ENCODE data around the gene VGLL3. TPM values are rescaled to one million over a fixed set of nuclear protein-coding genes. Genes with fewer than 3 reads are reported as not detected.

VGLL3 gene
- total RNA-seq, 1 experiment from 2014 or later: 0.10 TPM

DNA sequence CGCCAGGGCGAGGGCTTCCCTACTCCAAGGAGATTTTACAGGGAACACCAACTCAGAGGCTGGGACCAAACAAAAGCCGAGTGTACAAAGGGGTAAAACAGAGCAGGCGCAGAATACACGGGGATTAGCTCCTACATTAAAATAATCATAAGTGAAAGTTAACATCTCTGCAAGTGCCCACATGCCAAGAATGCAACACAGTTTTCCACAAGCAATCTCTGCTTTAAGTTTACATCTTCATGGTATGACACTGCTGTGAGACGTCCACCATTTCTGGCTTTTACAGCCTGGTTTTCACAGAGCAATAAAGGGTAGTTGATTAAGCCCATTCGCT is 500 bp upstream of the VGLL3 start:
- peak overlapping the region; percentile 37 to 59 for H3K4me3 ChIP-seq (replicated peaks in 1 of 2; ENCODE audit: low read depth in 1 of 2, low read length in 2 of 2)
- H3K27ac ChIP-seq (ENCODE audit: low read depth, low read length): no peak overlapping the region
- ATAC-seq: no peak
- H3K9me2 ChIP-seq (ENCODE audit: insufficient read depth): no peaks in the 10 kb centered on the region
- POLR2A ChIA-PET: no interaction called here
- H4K20me1 ChIP-seq (ENCODE audit: insufficient read depth): no peaks in the 10 kb centered on the region
- peaks cover 6 to 33% of the 10 kb centered on the region in 2 experiments; a peak in 3 of 4 replicates for H3K4me1 ChIP-seq (ENCODE audit: control insufficient read depth in 1 of 2, insufficient read depth in 2 of 2, low read length in 2 of 2)
- no peaks in the 10 kb centered on the region for H3K9me3 ChIP-seq (ENCODE audit: control insufficient read depth in 1 of 2, insufficient read depth in 1 of 2, low read depth in 1 of 2, low read length in 2 of 2)
- peak overlapping the region; percentile 84 for H3K4me2 ChIP-seq (ENCODE audit: low read length)
- no TSS peak for BruUV-seq (replicated peaks)
- peaks cover 5% of the 10 kb centered on the region; the same call in 1 of the 2 replicates for H3K27me3 ChIP-seq (ENCODE audit: insufficient read depth, low read length)
- no peak for DNase-seq (ENCODE audit: low read depth, low spot score)
- CTCF ChIA-PET: no interaction called here
- RAD21 ChIA-PET (ENCODE audit: low non-redundant PET in 1 of 2, low total read pairs in 2 of 2, uncharacterized antibody in 2 of 2, unreplicated experiment in 2 of 2): no interaction called here
- no peak overlapping the region for H3K9ac ChIP-seq (ENCODE audit: low read length)
- H3K36me3 ChIP-seq (ENCODE audit: control insufficient read depth in 1 of 2, insufficient read depth in 2 of 2, low read length in 2 of 2): no peaks in the 10 kb centered on the region
- peak overlapping the region; percentile 80 for H2AFZ ChIP-seq (ENCODE audit: low read depth, low read length, poor library complexity, severe bottlenecking)
- no peaks in the 10 kb centered on the region for H3K79me2 ChIP-seq (ENCODE audit: insufficient read depth, low read length)
- intact Hi-C loops (cut with micrococcal nuclease): no loop called here
- TF ChIP-seq CEBPB (IDR thresholded peaks at IDR 0.05; ENCODE audit: low read depth) (no peak), EZH2phosphoT487 (IDR thresholded peaks at IDR 0.05; ENCODE audit: borderline replicate concordance) (no peak), ZNF274 (IDR thresholded peaks at IDR 0.05; ENCODE audit: low read depth, low read length) (no peak), JUND (IDR thresholded peaks at IDR 0.05) (no peak), SIN3A (IDR thresholded peaks at IDR 0.05; ENCODE audit: low read depth) (no peak), SRF (IDR thresholded peaks at IDR 0.05; ENCODE audit: low read depth) (no peak), TCF7L2 (IDR thresholded peaks at IDR 0.05; ENCODE audit: borderline replicate concordance, extremely low read depth, insufficient read depth, insufficient read length) (no peak), YY1 (IDR thresholded peaks at IDR 0.05; ENCODE audit: extremely low read depth, insufficient replicate concordance, low read depth, low read length) (no peak), EZH2 (IDR thresholded peaks at IDR 0.05) (no peak), FOSL1 (IDR thresholded peaks at IDR 0.05; ENCODE audit: low read depth) (no peak), ZFX (IDR thresholded peaks at IDR 0.05) (no peak)
- TF ChIP-seq, protein P1, sequence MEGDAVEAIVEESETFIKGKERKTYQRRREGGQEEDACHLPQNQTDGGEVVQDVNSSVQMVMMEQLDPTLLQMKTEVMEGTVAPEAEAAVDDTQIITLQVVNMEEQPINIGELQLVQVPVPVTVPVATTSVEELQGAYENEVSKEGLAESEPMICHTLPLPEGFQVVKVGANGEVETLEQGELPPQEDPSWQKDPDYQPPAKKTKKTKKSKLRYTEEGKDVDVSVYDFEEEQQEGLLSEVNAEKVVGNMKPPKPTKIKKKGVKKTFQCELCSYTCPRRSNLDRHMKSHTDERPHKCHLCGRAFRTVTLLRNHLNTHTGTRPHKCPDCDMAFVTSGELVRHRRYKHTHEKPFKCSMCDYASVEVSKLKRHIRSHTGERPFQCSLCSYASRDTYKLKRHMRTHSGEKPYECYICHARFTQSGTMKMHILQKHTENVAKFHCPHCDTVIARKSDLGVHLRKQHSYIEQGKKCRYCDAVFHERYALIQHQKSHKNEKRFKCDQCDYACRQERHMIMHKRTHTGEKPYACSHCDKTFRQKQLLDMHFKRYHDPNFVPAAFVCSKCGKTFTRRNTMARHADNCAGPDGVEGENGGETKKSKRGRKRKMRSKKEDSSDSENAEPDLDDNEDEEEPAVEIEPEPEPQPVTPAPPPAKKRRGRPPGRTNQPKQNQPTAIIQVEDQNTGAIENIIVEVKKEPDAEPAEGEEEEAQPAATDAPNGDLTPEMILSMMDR (IDR thresholded peaks at IDR 0.05 in 2 of 3, conservative IDR thresholded peaks at IDR 0.05 in 1 of 3; ENCODE audit: borderline replicate concordance in 1 of 3, insufficient read depth in 1 of 3, low read depth in 2 of 3, low read length in 2 of 3): no peak
